Heart right ventricle (tissue), 16 donors: ENCODE measurements around the gene NUP85. TPM values are rescaled to one million over a fixed set of nuclear protein-coding genes. Genes with fewer than 3 reads are reported as not detected.

Experiments
- ATAC-seq, 8 donors: fragments of 200-7000 bp; cut with Tn5 transposase; one replicate each; pipeline ENCODE4 v1.9.1; 2020; ENCODE audit warnings: mild to moderate bottlenecking in 8 of 8, moderate library complexity in 8 of 8, moderate number of reproducible peaks in 1 of 8
- DNase-seq, 2 donors: peaks; one replicate each; pipeline ENCODE4 v3.0.0-alpha.2; 2020
- H3K27ac ChIP-seq, 10 donors: fragments of 200-600 bp; sonication (generic) in 2 of 10; one replicate each; pipeline versions ENCODE4 v1.5.0 to v1.8.0; 2020 to 2022; ENCODE audit warnings: mild to moderate bottlenecking in 3 of 10
- H3K27me3 ChIP-seq, 7 donors: fragments of 200-600 bp; one replicate each; pipeline ENCODE4 v1.8.0; 2021 to 2022; ENCODE audit warnings: mild to moderate bottlenecking in 2 of 7
- H3K36me3 ChIP-seq, 9 donors: fragments of 200-600 bp; sonication (generic) in 1 of 9; one replicate each; pipeline versions ENCODE4 v1.5.0 to v1.8.0; 2020 to 2022; ENCODE audit warnings: mild to moderate bottlenecking in 2 of 9
- H3K4me1 ChIP-seq, 9 donors: fragments of 200-600 bp; sonication (generic) in 1 of 9; one replicate each; pipeline versions ENCODE4 v1.5.0 to v1.8.0; 2020 to 2022; ENCODE audit warnings: mild to moderate bottlenecking in 4 of 9
- H3K4me3 ChIP-seq, 10 donors: fragments of 200-600 bp; sonication (generic) in 2 of 10; one replicate each; pipeline versions ENCODE4 v1.5.0 to v1.8.0; 2020 to 2022; ENCODE audit warnings: mild to moderate bottlenecking in 7 of 10, moderate library complexity in 2 of 10
- H3K9me3 ChIP-seq, 11 donors: fragments of 200-600 bp in 10 of 11; sonication (generic) in 2 of 11; one replicate each; pipeline versions ENCODE4 v1.5.0 to v1.8.0; 2013 to 2022; ENCODE audit warnings: mild to moderate bottlenecking in 2 of 11, control low read depth in 1 of 11, moderate library complexity in 1 of 11
- CTCF ChIP-seq, 9 donors: fragments of 200-600 bp; sonication (generic) in 2 of 9; IDR thresholded peaks; one replicate each; pipeline versions ENCODE4 v1.5.0 to v1.8.0; 2021 to 2022; ENCODE audit warnings: antibody characterized with exemption in 9 of 9, mild to moderate bottlenecking in 5 of 9, moderate library complexity in 1 of 9
- WGBS, 2 donors: extraction: QIAGEN DNeasy Blood & Tissue Kit; methylation state at CpG; one replicate each; pipeline ENCODE4 v1.1.7; 2013; ENCODE audit warnings: inconsistent platforms in 1 of 2; 5-methylcytosine and 5-hydroxymethylcytosine counted together
- intact Hi-C, 10 donors: fragments of 100-400 bp; cut with DNase I; formaldehyde crosslinking; loops; one replicate each; pipeline versions ENCODE4 v1.11.1 to v1.14.2; 2022
- polyA plus RNA-seq, 2 donors: library from polyadenylated mRNA; stranded (reverse); fragments of 200-250 nt; gene quantifications; one replicate each; pipeline ENCODE4 v1.2.3, GENCODE V29; 2013
- total RNA-seq, 10 donors: library from RNA; stranded (reverse); fragmentation: NEBNext Ultra II Directional in 3 of 10; extraction: Animal tissue kit (Norgen Biotek cat#: 25700) in 3 of 10; gene quantifications; one replicate each; pipeline versions ENCODE4 v1.2.1 to v1.2.4, GENCODE V29; 2021 to 2023
- donor health status: Arrhythmogenic right ventricular cardiomyopathy.
- donor health status: ischemic (EF 13 %, LVEDD 7.1; RV severe dilation, severe dysfunction).
- donor health status: healthy with polysubstance abuse.
- donor health status: DM: no; HTN: yes; CAD: no.
- donor health status: DM: no; HTN: no; CAD: no.
- donor health status: ischemic (EF 25% LVEDD 6.9; RV normal size, moderate dysfunction).
- donor health status: ischemic (EF 25% LVEDD 5.7; RV mildly dilated, moderate dysfunction).
- donor health status: healthy.
- donor health status: DM: yes; HTN: yes; CAD: no.
- donor health status: Ischemic cardiomyopathy.
- donor health status: ischemic (EF 35%, LVEDD 5.7; RV mildly dilated, moderate dysfunction).
- donor health status: nonischemic (EF 11% LVEDD 7.7; RV severe dilation, severe dysfunction).
- donor health status: DM: yes; HTN: yes; CAD: no.
- donor health status: PGD.
- donor health status: ischemic (EF 29% LVEDD 5.4; RV normal size, mild dysfunction).
- donor health status: nonischemic (EF 23%, LVEDD 6.1; RV moderate dilation, normal function).

The NUP85 gene
- total and polyA plus RNA-seq, 12 donors: 16.2 to 39.0 (median 23.3) TPM

DNA sequence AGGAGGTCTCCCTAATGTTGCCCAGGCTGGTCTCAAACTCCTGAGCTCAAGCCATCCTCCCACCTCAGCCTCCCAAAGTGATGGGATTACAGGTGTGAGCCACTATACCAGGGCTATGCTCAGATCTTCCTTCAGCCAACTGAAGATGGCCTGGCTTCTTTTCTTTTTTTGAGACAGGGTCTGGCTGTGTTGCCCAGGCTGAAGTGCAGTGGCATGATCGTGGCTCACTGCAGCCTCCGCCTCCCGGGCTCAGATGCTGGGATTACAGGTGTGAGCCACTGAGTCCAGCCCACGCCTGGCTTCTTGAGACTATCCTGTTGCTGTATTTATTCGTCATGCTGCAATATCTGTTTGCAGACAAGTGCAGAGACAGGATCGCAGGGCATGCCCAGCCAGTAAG, 79.6 kb downstream of the NUP85 start:
- 85 to 98% methylated on average over 6 of the region's 6 CpGs for WGBS, 2 donors
- no peak for ATAC-seq
- Histone ChIP-seq H3K4me1 (peaks cover 0 to 16% (median 9%) of the 10 kb centered on the region in 9 donors), H3K27me3 (no peaks in the 10 kb centered on the region), H3K27ac (no peak overlapping the region), H3K36me3 (peaks cover 0 to 63% (median 0%) of the 10 kb centered on the region in 9 donors), H3K9me3 (no peaks in the 10 kb centered on the region), H3K4me3 (no peak overlapping the region)
- intact Hi-C loops: no loop called here
- DNase-seq: no peak
- TF ChIP-seq CTCF (IDR thresholded peaks at IDR 0.05): no peak

Other genes with a start within 250 kb of the NUP85 start
- gene HID1, start 232.9 kb upstream of the NUP85 start, total RNA-seq: 10 to 100 TPM in 4 of 10 donors, 1 to 10 TPM in 6; 3.9 to 15.5 (median 9.5) TPM
- 10 to 100 TPM in 1 of 2 donors, 1 to 10 TPM in 1; 8.0 to 23.8 TPM for gene HID1, start 232.9 kb upstream of the NUP85 start, polyA plus RNA-seq
- gene CDR2L, start 218.0 kb upstream of the NUP85 start, total RNA-seq: 10 to 100 TPM; 10.8 to 25.3 (median 16.3) TPM
- 10 to 100 TPM in 1 of 2 donors, 1 to 10 TPM in 1; 8.5 to 11.9 TPM for gene CDR2L, start 218.0 kb upstream of the NUP85 start, polyA plus RNA-seq
- 10 to 100 TPM; 43.7 to 64.1 (median 51.7) TPM for gene MRPL58, start 193.0 kb upstream of the NUP85 start, total RNA-seq
- gene MRPL58, start 193.0 kb upstream of the NUP85 start, polyA plus RNA-seq: 10 to 100 TPM; 71.8 to 72.3 TPM
- 1,000 to 10,000 TPM in 1 of 10 donors, 100 to 1,000 TPM in 9; 678 to 1,003 (median 867) TPM for gene ATP5PD, start 158.7 kb upstream of the NUP85 start, total RNA-seq
- gene ATP5PD, start 158.7 kb upstream of the NUP85 start, polyA plus RNA-seq: 1,000 to 10,000 TPM in 1 of 2 donors, 100 to 1,000 TPM in 1; 870 to 2,296 TPM
- 10 to 100 TPM; 19.6 to 41.1 (median 29.6) TPM for gene KCTD2, start 158.5 kb upstream of the NUP85 start, total RNA-seq
- gene KCTD2, start 158.5 kb upstream of the NUP85 start, polyA plus RNA-seq: 10 to 100 TPM; 11.8 to 19.2 TPM
- gene SLC16A5, start 117.7 kb upstream of the NUP85 start, total RNA-seq: 10 to 100 TPM in 8 of 10 donors, 1 to 10 TPM in 2; 7.5 to 17.4 (median 11.9) TPM
- 10 to 100 TPM in 1 of 2 donors, 1 to 10 TPM in 1; 3.6 to 12.4 TPM for gene SLC16A5, start 117.7 kb upstream of the NUP85 start, polyA plus RNA-seq
- gene ARMC7, start 95.7 kb upstream of the NUP85 start, total RNA-seq: 1 to 10 TPM; 4.7 to 7.9 (median 5.2) TPM
- 1 to 10 TPM; 3.1 to 7.2 TPM for gene ARMC7, start 95.7 kb upstream of the NUP85 start, polyA plus RNA-seq
- gene NT5C, start 73.9 kb upstream of the NUP85 start, total RNA-seq: 10 to 100 TPM; 17.1 to 33.3 (median 21.6) TPM
- 10 to 100 TPM; 50.0 to 71.7 TPM for gene NT5C, start 73.9 kb upstream of the NUP85 start, polyA plus RNA-seq
- gene JPT1, start 51.2 kb upstream of the NUP85 start, total RNA-seq: 10 to 100 TPM in 8 of 10 donors, 1 to 10 TPM in 2; 6.7 to 30.0 (median 12.6) TPM
- gene JPT1, start 51.2 kb upstream of the NUP85 start, polyA plus RNA-seq: 10 to 100 TPM; 32.6 to 61.6 TPM
- 100 to 1,000 TPM; 187 to 258 (median 218) TPM for gene SUMO2, start 22.7 kb upstream of the NUP85 start, total RNA-seq
- 10 to 100 TPM; 47.9 to 57.1 TPM for gene SUMO2, start 22.7 kb upstream of the NUP85 start, polyA plus RNA-seq
- 10 to 100 TPM; 16.0 to 30.2 (median 21.7) TPM for gene GGA3, start 55.9 kb downstream of the NUP85 start, total RNA-seq
- gene GGA3, start 55.9 kb downstream of the NUP85 start, polyA plus RNA-seq: 10 to 100 TPM; 13.1 to 20.3 TPM
- 100 to 1,000 TPM; 124 to 179 (median 151) TPM for gene MRPS7, start 56.2 kb downstream of the NUP85 start, total RNA-seq
- gene MRPS7, start 56.2 kb downstream of the NUP85 start, polyA plus RNA-seq: 100 to 1,000 TPM in 1 of 2 donors, 10 to 100 TPM in 1; 98.9 to 118 TPM
- gene MIF4GD, start 65.6 kb downstream of the NUP85 start, total RNA-seq: 10 to 100 TPM; 12.6 to 21.0 (median 15.6) TPM
- 10 to 100 TPM in 1 of 2 donors, 1 to 10 TPM in 1; 7.5 to 27.7 TPM for gene MIF4GD, start 65.6 kb downstream of the NUP85 start, polyA plus RNA-seq
- gene SLC25A19, start 83.8 kb downstream of the NUP85 start, total RNA-seq: 10 to 100 TPM in 6 of 10 donors, 1 to 10 TPM in 4; 6.8 to 19.2 (median 11.3) TPM
- 10 to 100 TPM; 19.7 to 23.2 TPM for gene SLC25A19, start 83.8 kb downstream of the NUP85 start, polyA plus RNA-seq
- gene GRB2, start 200.0 kb downstream of the NUP85 start, total RNA-seq: 10 to 100 TPM; 43.9 to 85.5 (median 52.0) TPM
- gene GRB2, start 200.0 kb downstream of the NUP85 start, polyA plus RNA-seq: 10 to 100 TPM; 23.5 to 54.0 TPM